ENCODE measurements around the gene MOSPD2. TPM values are rescaled to one million over a fixed set of nuclear protein-coding genes. Genes with fewer than 3 reads are reported as not detected.

MOSPD2 gene
- total RNA-seq, 4 donors from 2014 or later: 10.2 to 15.6 (median 11.4) TPM

DNA sequence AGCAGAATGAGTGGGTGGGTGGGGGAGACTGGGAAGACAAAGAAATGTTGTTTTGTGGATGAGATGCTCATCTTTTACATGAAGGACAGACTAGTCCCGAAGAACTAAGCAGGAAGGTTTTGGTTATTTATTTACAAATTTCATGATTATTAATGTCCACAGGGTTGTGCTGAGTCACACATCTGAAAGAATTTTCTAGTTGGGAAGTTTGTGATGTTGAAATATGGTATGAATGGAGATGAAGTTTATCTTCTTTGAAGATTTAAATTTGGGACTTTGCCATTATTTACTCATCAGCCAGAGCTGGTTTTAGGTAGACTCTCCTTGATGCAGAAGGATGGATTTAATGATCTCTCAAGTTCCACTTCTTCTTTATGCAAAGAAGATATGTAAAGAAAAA lies 75.5 kb downstream of the MOSPD2 start:
- DNase-seq: no peak
- intact Hi-C loops (cut with DNase I): no loop called here
- no peaks in the 10 kb centered on the region for H3K27me3 ChIP-seq
- H3K4me1 ChIP-seq: no peaks in the 10 kb centered on the region
- no peak overlapping the region for H3K4me3 ChIP-seq
- no peak overlapping the region for H3K27ac ChIP-seq
- 40 to 50% methylated on average over 1 of the region's 1 CpG for WGBS, 2 donors
- no peak for TF ChIP-seq POLR2A (IDR thresholded peaks at IDR 0.05)
- no peaks in the 10 kb centered on the region for H3K36me3 ChIP-seq
- no peaks in the 10 kb centered on the region for H3K9me3 ChIP-seq

DNA sequence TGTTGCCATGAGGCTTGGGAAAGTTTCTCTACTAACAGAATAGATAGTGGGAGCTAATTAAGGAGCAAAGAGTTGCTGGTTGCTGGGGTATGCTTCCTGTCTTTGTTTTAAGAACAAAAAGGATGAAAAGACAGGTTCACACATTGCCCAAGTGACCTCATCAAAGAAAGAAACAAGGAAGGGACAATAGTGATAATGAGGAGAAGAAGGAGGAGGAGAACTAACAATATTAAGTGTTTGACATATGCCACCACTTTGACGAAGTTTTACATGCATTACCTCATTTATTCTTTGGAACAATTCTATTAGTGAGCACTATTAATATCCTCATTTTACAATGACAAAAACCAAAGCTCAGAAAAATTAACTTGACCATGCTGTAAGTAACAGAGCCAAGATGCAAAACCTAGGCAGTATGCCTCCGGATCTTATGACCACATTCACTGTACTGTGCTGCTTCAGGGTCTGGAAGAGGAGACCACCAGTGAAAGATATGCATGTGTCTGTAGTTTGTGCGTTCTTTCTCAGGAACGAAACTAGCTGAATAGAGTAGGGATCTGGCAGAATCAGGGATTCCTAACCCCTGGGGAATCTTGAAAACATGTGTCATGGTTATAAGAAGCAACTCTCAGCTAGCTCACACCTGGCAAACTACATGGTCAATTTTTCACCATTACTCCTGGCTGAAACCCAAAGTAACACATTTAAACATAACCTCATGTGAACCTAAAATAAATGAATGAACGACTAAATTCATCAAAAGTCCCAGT lies 83.8 kb downstream of the MOSPD2 start:
- intact Hi-C loops (cut with DNase I): no loop called here
- WGBS, 2 donors: 42 to 68% methylated on average over 5 of the region's 5 CpGs
- TF ChIP-seq, protein P1, sequence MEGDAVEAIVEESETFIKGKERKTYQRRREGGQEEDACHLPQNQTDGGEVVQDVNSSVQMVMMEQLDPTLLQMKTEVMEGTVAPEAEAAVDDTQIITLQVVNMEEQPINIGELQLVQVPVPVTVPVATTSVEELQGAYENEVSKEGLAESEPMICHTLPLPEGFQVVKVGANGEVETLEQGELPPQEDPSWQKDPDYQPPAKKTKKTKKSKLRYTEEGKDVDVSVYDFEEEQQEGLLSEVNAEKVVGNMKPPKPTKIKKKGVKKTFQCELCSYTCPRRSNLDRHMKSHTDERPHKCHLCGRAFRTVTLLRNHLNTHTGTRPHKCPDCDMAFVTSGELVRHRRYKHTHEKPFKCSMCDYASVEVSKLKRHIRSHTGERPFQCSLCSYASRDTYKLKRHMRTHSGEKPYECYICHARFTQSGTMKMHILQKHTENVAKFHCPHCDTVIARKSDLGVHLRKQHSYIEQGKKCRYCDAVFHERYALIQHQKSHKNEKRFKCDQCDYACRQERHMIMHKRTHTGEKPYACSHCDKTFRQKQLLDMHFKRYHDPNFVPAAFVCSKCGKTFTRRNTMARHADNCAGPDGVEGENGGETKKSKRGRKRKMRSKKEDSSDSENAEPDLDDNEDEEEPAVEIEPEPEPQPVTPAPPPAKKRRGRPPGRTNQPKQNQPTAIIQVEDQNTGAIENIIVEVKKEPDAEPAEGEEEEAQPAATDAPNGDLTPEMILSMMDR (IDR thresholded peaks at IDR 0.05): no peak
- no peak for TF ChIP-seq POLR2A (IDR thresholded peaks at IDR 0.05)
- H3K36me3 ChIP-seq: no peaks in the 10 kb centered on the region
- no peak overlapping the region for H3K4me3 ChIP-seq
- no peak for DNase-seq
- no peaks in the 10 kb centered on the region for H3K4me1 ChIP-seq
- no peak overlapping the region for H3K27ac ChIP-seq
- H3K27me3 ChIP-seq: no peaks in the 10 kb centered on the region
- no peaks in the 10 kb centered on the region for H3K9me3 ChIP-seq

DNA sequence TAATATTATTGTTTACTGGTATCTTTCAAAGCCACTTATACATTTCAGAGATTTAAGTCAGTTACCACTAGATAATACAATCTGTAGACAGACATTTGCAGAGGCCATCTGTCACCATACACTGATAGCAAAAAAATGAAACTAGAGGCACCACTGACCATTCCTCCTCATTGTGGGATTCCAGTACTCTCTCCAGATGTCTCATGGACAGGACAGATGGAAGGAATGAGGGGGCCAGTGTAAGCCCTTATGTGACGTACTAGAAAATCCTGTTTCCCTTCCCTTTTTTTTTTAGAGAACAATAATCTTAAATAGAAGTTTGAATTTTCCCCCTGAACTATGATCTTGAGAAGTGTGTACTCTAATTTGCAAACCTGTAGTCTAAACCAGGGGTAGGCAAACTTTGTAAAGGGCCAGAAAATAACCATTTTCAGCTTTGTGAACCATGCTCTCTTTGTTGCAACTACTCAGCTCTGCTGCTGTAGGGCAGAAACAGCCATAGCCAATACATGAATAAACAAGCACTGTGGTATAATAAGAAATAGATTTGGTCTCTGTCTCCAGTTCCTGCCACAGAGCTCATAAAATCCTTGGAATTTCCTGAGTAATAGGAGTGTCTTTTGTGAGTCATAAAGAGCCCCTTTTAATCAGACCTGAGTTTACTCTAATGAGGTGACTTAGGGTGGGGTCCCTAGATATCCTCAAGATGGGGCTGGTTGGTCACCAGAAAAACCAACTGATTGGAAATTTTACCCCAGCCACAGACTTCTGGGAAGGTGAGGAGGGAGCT lies 90.4 kb downstream of the MOSPD2 start:
- intact Hi-C loops (cut with DNase I): no loop called here
- 22 to 52% methylated on average over 1 of the region's 1 CpG for WGBS, 2 donors
- no peak for DNase-seq

DNA sequence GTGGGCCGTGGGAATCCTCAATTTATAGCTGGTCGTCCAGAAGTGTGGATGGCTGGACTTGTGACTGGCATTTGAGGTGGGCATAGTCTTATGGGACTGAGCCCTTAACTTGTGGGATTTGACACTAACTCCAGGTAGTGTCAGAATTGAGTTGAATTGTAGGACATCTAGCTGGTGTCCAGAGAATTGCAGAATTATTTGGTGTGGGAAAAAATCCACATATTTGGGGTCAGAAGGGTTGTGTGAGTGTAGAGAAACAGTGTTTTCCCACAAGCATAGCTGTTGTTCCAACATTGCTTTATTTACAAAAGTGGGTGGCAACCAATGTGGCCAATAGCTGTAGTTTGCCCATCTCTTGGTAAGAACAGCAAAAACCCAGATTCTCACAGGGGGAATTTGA lies 91.3 kb downstream of the MOSPD2 start:
- Histone ChIP-seq H3K9me3 (no peaks in the 10 kb centered on the region), H3K4me1 (no peaks in the 10 kb centered on the region), H3K27me3 (no peaks in the 10 kb centered on the region), H3K27ac (no peak overlapping the region), H3K4me3 (no peak overlapping the region), H3K36me3 (no peaks in the 10 kb centered on the region)
- no peak for TF ChIP-seq POLR2A (IDR thresholded peaks at IDR 0.05)
- TF ChIP-seq, protein P1 (IDR thresholded peaks at IDR 0.05): no peak
- 43 to 51% methylated on average over 2 of the region's 2 CpGs for WGBS, 2 donors
- no peak for DNase-seq
- intact Hi-C loops (cut with DNase I): no loop called here

More for the DNA sequence above, 90.4 kb downstream of the MOSPD2 start:
- H3K4me3 ChIP-seq: no peak overlapping the region
- H3K4me1 ChIP-seq: no peaks in the 10 kb centered on the region
- no peaks in the 10 kb centered on the region for H3K27me3 ChIP-seq
- no peak overlapping the region for H3K27ac ChIP-seq
- no peaks in the 10 kb centered on the region for H3K9me3 ChIP-seq
- TF ChIP-seq, protein P1 (IDR thresholded peaks at IDR 0.05): no peak
- no peak for TF ChIP-seq POLR2A (IDR thresholded peaks at IDR 0.05)
- no peaks in the 10 kb centered on the region for H3K36me3 ChIP-seq

Other genes with a start within 250 kb of the MOSPD2 start
- 1 to 10 TPM in 3 of 4 donors, under 1 TPM in 1; 0.53 to 7.8 (median 1.8) TPM for gene FANCB, start 352 bp upstream of the MOSPD2 start, total RNA-seq

All from esophagus squamous epithelium (tissue), 5 donors.